SK-N-MC (cell line): ENCODE data around the gene CHMP4B.

Experiments used
- DNase-seq: peaks from one replicate; pipeline ENCODE4 v3.0.0-alpha.2; 2011; ENCODE audit warnings: low read depth, low spot score
- H3K27ac ChIP-seq: fragments of 200-600 bp; sonication (generic); 2 replicates; pipeline ENCODE4 v1.5.1; 2016; ENCODE audit warnings: mixed run types
- H3K36me3 ChIP-seq: fragments of 200-600 bp; sonication (generic); 2 replicates; pipeline ENCODE4 v1.6.1; 2017; ENCODE audit warnings: antibody characterized with exemption, low read length, mixed read lengths; ENCODE audit not compliant: insufficient read depth
- H3K4me3 ChIP-seq: fragments of 200-600 bp; sonication (generic); 2 replicates; pipeline ENCODE4 v1.5.1; 2016
- H3K9ac ChIP-seq: fragments of 200-600 bp; sonication (generic); 2 replicates; pipeline ENCODE4 v1.8.0; 2017; ENCODE audit warnings: mixed run types, mixed read lengths; ENCODE audit not compliant: insufficient read length
- H3K9me3 ChIP-seq: fragments of 200-600 bp; sonication (generic); 2 replicates; pipeline ENCODE4 v1.6.1; 2017; ENCODE audit warnings: low read depth, mild to moderate bottlenecking, antibody characterized with exemption, low read length, moderate library complexity, mixed read lengths
- EZH2 ChIP-seq: fragments of 200-600 bp; sonication (generic); IDR thresholded peaks from one replicate; pipeline ENCODE4 v1.6.1; 2017; ENCODE audit warnings: antibody characterized with exemption
- FOXP2 ChIP-seq: optimal IDR thresholded peaks from 2 replicates; pipeline ENCODE3; 2011; ENCODE audit warnings: mild to moderate bottlenecking, moderate library complexity; ENCODE audit not compliant: insufficient read depth; ENCODE audit errors: extremely low read length, control extremely low read depth
- POLR2AphosphoS5 ChIP-seq: IDR thresholded peaks from 2 replicates; pipeline ENCODE4 v1.6.1; 2012; ENCODE audit warnings: mild to moderate bottlenecking, low read depth, low read length, borderline replicate concordance

CHMP4B gene

DNA sequence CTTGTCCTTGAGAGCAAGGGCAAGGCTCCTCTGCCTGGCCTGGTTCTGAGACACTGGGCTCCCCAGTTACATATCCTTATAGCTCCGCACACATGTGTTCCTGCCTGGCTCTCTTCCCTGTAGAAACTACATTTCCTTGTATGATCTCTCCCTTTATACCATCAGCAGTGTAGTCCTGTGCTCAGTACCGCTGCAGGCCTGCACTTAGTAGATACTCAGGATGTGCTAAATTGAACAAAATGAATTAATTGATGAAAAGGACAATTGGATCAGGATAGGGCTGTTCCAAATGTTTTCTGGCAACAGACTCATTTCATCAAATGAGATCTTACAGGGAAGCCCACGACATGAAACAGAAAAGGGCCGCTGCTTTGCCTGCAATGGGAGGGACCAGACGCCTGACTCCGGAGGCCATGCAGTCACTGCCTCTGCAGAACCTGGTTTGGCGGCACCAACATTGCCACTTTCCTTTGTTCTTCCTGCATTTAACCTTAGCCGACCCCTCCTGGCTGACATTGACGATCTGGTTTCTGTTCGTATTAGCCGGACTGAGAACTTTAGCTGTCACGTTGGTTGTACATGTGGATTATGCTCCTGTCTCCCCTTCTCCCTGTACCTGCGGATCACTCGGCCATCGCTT lies 53.3 kb downstream of the CHMP4B start:
- H3K9ac ChIP-seq, result no peak overlapping the region
- DNase-seq, result no peak
- no peak overlapping the region for H3K27ac ChIP-seq

DNA sequence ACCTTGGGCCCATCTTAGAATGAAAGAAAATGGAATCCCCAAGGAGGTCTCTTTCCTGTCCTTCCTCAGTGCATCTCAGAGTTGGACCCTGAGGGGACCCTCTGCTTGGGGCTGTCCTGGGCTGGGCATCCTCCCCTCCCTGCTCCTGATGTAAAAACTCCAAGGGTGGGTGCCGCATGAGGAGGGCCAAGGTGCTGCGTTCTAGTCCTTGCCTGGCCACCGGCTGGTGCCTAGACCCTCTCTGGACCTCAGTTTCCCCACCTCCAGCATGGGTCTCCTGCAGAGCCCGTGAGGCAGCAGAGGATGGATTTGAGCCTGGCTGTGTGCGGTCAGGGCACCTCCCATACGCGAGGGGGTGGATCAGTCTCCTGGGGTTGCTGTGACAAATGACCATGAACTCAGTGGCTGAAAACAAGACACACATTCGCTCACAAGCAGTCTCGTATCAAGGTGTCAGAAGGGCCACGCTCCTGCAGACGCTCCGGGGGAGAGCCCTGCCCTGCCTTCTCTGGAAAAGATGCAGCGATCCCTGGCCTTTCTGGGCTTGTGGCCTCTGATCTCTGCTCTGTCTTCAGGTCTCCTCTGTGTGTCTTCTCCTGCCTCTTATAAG lies 54.7 kb downstream of the CHMP4B start:
- Histone ChIP-seq H3K4me3 (no peak overlapping the region), H3K27ac (no peak overlapping the region), H3K9ac (no peak overlapping the region), H3K36me3 (no peaks in the 10 kb centered on the region), H3K9me3 (no peaks in the 10 kb centered on the region)
- no peak for TF ChIP-seq FOXP2
- TF ChIP-seq POLR2AphosphoS5, result no peak
- TF ChIP-seq EZH2, result no peak
- DNase-seq, result no peak

More for the DNA sequence above, 53.3 kb downstream of the CHMP4B start:
- H3K9me3 ChIP-seq, result no peaks in the 10 kb centered on the region
- TF ChIP-seq EZH2 (no peak), POLR2AphosphoS5 (no peak), FOXP2 (no peak)
- H3K36me3 ChIP-seq, result no peaks in the 10 kb centered on the region
- H3K4me3 ChIP-seq, result no peak overlapping the region

- DNase-seq, result no peak
- no peaks in the 10 kb centered on the region for H3K9me3 ChIP-seq
- H3K27ac ChIP-seq, result no peak overlapping the region
- H3K36me3 ChIP-seq, result no peaks in the 10 kb centered on the region
- no peak overlapping the region for H3K4me3 ChIP-seq
- TF ChIP-seq FOXP2 (no peak), EZH2 (no peak), POLR2AphosphoS5 (no peak)
- H3K9ac ChIP-seq, result no peak overlapping the region
Measured at GRCh38 chr20:33866398-33867100, 55.4 kb downstream of the CHMP4B start.

GRCh38 chr20:33868042-33868441 lies 56.9 kb downstream of the CHMP4B start:
- no peak for DNase-seq
- no peak for TF ChIP-seq EZH2
- no peak for TF ChIP-seq FOXP2
- TF ChIP-seq POLR2AphosphoS5, result no peak
- H3K36me3 ChIP-seq, result no peaks in the 10 kb centered on the region
- no peak overlapping the region for H3K4me3 ChIP-seq
- no peak overlapping the region for H3K9ac ChIP-seq
- H3K9me3 ChIP-seq, result no peaks in the 10 kb centered on the region
- no peak overlapping the region for H3K27ac ChIP-seq

DNA sequence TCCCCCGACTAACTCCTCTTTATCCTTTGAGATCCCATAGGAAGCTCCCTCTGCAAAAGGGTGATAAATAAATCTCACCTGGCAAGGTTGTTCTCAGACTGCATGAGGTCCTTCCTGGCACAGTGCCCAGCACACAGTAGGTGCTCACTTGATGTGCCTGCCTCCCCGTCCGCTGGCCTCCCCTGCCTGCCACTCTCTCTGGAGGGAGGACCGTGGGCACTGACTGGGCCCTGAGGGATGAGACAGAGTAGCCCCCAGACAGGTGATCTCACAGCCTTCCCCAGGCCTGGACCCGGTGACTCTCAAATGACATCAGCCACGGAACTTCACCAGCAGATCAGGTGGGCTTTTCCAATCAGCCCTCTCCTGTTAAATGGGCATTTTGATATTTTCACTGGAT lies 57.4 kb downstream of the CHMP4B start:
- no peak for DNase-seq
- Histone ChIP-seq H3K4me3 (no peak overlapping the region), H3K36me3 (no peaks in the 10 kb centered on the region), H3K9me3 (no peaks in the 10 kb centered on the region), H3K27ac (no peak overlapping the region), H3K9ac (no peak overlapping the region)
- TF ChIP-seq EZH2 (no peak), POLR2AphosphoS5 (no peak), FOXP2 (no peak)

DNA sequence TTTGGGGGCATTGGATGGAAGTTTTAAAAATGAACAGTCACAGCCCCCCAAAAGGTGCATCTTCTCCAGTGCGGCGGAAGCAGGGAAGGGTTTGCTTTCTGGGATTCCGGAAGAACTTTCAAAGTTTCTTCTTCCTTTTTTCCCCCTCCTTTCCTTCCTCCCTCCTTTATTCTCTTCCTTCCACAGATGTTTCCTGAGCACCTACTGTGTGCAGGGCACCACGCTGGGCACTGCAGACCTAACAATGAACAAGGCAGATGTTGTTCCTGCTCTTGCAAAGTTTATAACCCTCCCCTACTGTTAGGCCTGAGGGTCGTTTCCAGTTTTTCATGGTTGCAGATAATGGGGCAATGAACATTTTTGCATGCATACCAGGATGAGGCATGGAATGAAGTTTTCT lies 58.1 kb downstream of the CHMP4B start:
- no peaks in the 10 kb centered on the region for H3K9me3 ChIP-seq
- no peak overlapping the region for H3K9ac ChIP-seq
- TF ChIP-seq FOXP2, result no peak
- TF ChIP-seq POLR2AphosphoS5, result no peak
- TF ChIP-seq EZH2, result no peak
- H3K36me3 ChIP-seq, result no peaks in the 10 kb centered on the region
- H3K4me3 ChIP-seq, result no peak overlapping the region
- DNase-seq, result no peak
- H3K27ac ChIP-seq, result no peak overlapping the region

- no peak overlapping the region for H3K9ac ChIP-seq
- no peak overlapping the region for H3K27ac ChIP-seq
- no peak overlapping the region for H3K4me3 ChIP-seq
- H3K36me3 ChIP-seq, result no peaks in the 10 kb centered on the region
- TF ChIP-seq EZH2, result no peak
- TF ChIP-seq FOXP2, result no peak
- no peak for TF ChIP-seq POLR2AphosphoS5
- H3K9me3 ChIP-seq, result no peaks in the 10 kb centered on the region
- DNase-seq, result no peak
Measured at GRCh38 chr20:33871362-33871761, 60.2 kb downstream of the CHMP4B start.

DNA sequence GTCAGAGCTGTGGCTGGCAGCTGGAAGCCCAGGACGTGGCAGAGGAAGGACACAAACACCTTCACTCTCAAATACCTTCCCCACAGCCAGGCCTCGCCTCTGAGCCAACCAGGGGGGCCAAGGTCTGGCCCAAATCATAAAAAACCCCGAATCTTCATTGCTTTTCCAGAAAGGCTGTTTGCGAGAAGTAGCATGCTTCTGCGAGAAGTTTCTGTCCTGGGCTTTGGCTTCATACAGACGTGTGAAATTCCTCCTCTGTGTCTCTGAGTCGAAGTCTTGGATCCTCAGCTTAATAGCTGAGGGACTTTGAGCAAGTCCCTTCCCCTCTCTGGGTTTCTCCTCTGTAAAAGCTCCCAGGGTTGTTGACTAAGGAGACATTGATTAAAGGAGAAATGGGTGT lies 63.0 kb downstream of the CHMP4B start:
- no peak for TF ChIP-seq EZH2
- TF ChIP-seq FOXP2, result no peak
- no peak for TF ChIP-seq POLR2AphosphoS5
- no peak overlapping the region for H3K9ac ChIP-seq
- H3K27ac ChIP-seq, result no peak overlapping the region
- no peak for DNase-seq
- H3K9me3 ChIP-seq, result no peaks in the 10 kb centered on the region
- no peaks in the 10 kb centered on the region for H3K36me3 ChIP-seq
- H3K4me3 ChIP-seq, result no peak overlapping the region

DNA sequence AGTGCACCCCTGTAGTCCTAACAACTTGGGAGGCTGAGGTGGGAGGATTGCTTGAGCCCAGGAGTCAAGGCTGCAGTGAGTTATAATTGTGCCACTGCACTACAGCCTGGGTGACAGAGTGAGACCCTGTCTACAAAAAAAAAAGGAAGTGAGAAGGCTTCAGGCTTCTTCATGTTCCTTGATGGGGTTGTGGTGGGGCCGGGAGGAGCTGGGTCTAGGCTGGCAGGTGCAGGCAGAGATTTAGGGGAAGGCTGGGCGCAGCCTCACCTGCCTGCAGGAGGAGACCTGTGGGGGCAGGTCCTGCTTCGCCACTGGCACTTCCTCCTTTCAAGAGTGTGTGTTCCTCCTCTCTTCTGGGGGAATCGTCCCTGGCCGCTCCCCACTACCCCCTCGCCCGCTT lies 63.9 kb downstream of the CHMP4B start:
- H3K4me3 ChIP-seq, result no peak overlapping the region
- no peak overlapping the region for H3K27ac ChIP-seq
- H3K9me3 ChIP-seq, result no peaks in the 10 kb centered on the region
- H3K9ac ChIP-seq, result no peak overlapping the region
- TF ChIP-seq EZH2, result no peak
- no peak for TF ChIP-seq POLR2AphosphoS5
- TF ChIP-seq FOXP2, result no peak
- DNase-seq, result no peak
- H3K36me3 ChIP-seq, result no peaks in the 10 kb centered on the region
